Measurements from ENCODE around the gene ZNF512B. TPM values are rescaled to one million over a fixed set of nuclear protein-coding genes. Genes with fewer than 3 reads are reported as not detected.
"Not testable (repeated sequence)": the region's sequence is repeated elsewhere in the genome, so short reads cannot be mapped to it uniquely, and the experiment has no call there.

The ZNF512B gene
- total RNA-seq, 1 donor from 2014 or later = 49.4 TPM

DNA sequence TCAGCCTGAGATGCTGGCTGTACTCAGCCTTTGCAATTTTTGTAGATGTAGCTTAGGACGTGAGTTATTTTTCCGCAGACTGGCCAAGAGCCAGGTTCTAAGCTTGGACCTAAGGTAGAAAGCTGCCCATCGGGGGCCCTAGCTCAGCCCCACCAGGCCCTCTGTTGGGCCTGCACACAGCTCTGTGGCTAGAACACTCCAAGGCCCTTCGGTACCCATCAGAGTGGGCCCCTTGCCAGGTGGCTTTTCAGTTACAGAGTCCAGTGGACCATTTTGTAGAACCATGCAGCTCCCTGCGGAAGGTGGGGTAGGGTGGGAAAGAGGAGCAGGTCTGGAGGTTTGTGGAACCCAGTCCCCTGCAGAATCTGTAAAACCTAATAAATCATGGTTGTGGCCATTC lies 36.1 kb downstream of the ZNF512B start:
- no peak for DNase-seq (ENCODE audit: low spot score, unreplicated experiment)
- H3K4me1 Mint-ChIP-seq (ENCODE audit: low read depth) = no peaks in the 10 kb centered on the region
- H3K36me3 Mint-ChIP-seq (ENCODE audit: insufficient read depth) = peaks cover 25% of the 10 kb centered on the region
- no peak overlapping the region for H3K4me3 Mint-ChIP-seq (ENCODE audit: low read depth)
- no peaks in the 10 kb centered on the region for H3K27me3 Mint-ChIP-seq
- H3K9me3 Mint-ChIP-seq (ENCODE audit: low read depth) = no peaks in the 10 kb centered on the region
- TF ChIP-seq, protein P1, sequence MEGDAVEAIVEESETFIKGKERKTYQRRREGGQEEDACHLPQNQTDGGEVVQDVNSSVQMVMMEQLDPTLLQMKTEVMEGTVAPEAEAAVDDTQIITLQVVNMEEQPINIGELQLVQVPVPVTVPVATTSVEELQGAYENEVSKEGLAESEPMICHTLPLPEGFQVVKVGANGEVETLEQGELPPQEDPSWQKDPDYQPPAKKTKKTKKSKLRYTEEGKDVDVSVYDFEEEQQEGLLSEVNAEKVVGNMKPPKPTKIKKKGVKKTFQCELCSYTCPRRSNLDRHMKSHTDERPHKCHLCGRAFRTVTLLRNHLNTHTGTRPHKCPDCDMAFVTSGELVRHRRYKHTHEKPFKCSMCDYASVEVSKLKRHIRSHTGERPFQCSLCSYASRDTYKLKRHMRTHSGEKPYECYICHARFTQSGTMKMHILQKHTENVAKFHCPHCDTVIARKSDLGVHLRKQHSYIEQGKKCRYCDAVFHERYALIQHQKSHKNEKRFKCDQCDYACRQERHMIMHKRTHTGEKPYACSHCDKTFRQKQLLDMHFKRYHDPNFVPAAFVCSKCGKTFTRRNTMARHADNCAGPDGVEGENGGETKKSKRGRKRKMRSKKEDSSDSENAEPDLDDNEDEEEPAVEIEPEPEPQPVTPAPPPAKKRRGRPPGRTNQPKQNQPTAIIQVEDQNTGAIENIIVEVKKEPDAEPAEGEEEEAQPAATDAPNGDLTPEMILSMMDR (IDR thresholded peaks at IDR 0.05; ENCODE audit: unreplicated experiment) = no peak
- H3K27ac Mint-ChIP-seq = no peak overlapping the region

DNA sequence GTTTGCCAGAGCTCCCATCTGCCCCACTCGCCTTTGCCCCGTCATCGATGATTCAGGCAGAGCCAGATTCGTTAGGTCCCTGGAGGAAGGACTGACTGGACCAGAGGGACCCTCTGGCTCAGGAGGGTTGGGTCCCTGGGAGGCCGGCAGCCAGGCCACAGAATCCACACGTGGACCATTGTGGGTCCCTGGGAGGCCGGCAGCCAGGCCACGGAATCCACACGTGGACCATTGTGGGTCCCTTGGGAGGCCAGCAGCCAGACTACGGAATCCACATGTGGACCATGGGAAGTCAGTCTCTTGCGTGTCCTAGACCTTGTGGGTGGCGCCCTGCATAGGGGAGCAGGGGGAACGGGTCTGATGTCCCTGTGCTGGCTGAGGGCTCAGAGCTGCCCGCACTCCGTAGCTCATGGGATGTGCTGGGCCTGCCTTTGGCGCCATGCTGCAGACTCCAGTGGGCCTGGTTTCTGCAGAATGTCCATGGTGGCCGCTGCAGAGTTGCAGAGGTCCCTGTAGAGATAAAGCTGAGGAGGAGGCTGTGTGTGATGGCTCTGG lies 37.0 kb downstream of the ZNF512B start:
- H3K27ac Mint-ChIP-seq = no peak overlapping the region
- peaks cover 22% of the 10 kb centered on the region for H3K36me3 Mint-ChIP-seq (ENCODE audit: insufficient read depth)
- no peak for DNase-seq (ENCODE audit: low spot score, unreplicated experiment)
- TF ChIP-seq, protein P1 (IDR thresholded peaks at IDR 0.05; ENCODE audit: unreplicated experiment) = no peak
- H3K4me1 Mint-ChIP-seq (ENCODE audit: low read depth) = no peaks in the 10 kb centered on the region
- no peaks in the 10 kb centered on the region for H3K27me3 Mint-ChIP-seq
- H3K9me3 Mint-ChIP-seq (ENCODE audit: low read depth) = no peaks in the 10 kb centered on the region
- no peak overlapping the region for H3K4me3 Mint-ChIP-seq (ENCODE audit: low read depth)

DNA sequence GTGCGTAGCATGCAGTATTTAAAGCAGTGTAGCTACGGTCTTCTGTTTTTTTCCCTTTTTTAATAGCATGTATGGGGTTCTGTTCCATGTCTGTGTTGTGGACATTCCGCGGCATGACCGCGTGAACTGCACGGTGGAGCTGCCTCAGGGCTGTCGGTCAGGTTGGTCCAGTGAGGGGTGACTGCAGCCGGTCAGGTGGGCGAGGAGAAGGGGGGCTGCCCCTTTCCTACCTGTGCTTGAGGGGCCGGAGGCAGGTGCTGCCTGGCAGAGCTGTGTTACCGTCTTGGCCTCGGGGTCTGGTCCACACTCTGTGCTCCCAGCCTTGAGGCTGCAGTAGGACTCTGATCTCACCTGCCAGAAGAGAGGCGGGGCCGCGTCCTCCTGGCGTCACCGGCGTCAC lies 38.0 kb downstream of the ZNF512B start:
- H3K36me3 Mint-ChIP-seq (ENCODE audit: insufficient read depth) = peaks cover 20% of the 10 kb centered on the region
- H3K27ac Mint-ChIP-seq = no peak overlapping the region
- H3K4me1 Mint-ChIP-seq (ENCODE audit: low read depth) = peaks cover 2% of the 10 kb centered on the region
- H3K4me3 Mint-ChIP-seq (ENCODE audit: low read depth) = no peak overlapping the region
- no peaks in the 10 kb centered on the region for H3K27me3 Mint-ChIP-seq
- no peak for DNase-seq (ENCODE audit: low spot score, unreplicated experiment)
- TF ChIP-seq, protein P1 (IDR thresholded peaks at IDR 0.05; ENCODE audit: unreplicated experiment) = no peak
- H3K9me3 Mint-ChIP-seq (ENCODE audit: low read depth) = no peaks in the 10 kb centered on the region

DNA sequence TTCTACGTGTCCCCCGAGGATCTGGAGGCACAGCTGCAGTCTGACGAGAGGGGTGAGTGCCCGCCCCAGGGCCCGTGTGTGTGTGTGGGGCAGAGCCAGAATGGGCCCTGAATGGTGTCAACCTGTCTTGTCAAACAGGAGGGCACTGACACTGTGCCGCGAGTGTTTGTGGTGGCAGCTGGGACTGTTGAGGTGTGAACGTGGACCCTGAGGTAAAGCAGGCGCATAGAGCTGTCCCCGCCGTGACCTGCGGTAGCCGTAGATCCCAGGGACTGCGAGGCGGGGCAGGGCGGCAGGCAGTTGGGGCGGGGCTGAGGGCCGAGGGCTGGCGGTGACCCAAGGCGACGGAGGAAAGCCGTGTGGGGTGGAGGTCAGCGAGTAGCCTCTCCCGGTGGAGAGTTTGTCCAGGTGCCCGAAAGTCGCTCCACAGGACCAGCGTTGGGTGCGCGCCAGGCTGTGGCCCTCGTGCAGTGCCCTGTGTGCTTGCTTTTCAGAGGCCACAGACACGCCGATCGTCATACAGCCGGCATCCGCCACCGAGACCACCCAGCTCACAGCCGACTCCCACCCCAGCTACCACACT lies 38.7 kb downstream of the ZNF512B start:
- no peak overlapping the region for H3K4me3 Mint-ChIP-seq (ENCODE audit: low read depth)
- TF ChIP-seq, protein P1 (IDR thresholded peaks at IDR 0.05; ENCODE audit: unreplicated experiment) = no peak
- H3K4me1 Mint-ChIP-seq (ENCODE audit: low read depth) = peaks cover 5% of the 10 kb centered on the region
- no peak for DNase-seq (ENCODE audit: low spot score, unreplicated experiment)
- no peak overlapping the region for H3K27ac Mint-ChIP-seq
- no peaks in the 10 kb centered on the region for H3K27me3 Mint-ChIP-seq
- H3K9me3 Mint-ChIP-seq (ENCODE audit: low read depth) = no peaks in the 10 kb centered on the region
- H3K36me3 Mint-ChIP-seq (ENCODE audit: insufficient read depth) = peaks cover 17% of the 10 kb centered on the region

DNA sequence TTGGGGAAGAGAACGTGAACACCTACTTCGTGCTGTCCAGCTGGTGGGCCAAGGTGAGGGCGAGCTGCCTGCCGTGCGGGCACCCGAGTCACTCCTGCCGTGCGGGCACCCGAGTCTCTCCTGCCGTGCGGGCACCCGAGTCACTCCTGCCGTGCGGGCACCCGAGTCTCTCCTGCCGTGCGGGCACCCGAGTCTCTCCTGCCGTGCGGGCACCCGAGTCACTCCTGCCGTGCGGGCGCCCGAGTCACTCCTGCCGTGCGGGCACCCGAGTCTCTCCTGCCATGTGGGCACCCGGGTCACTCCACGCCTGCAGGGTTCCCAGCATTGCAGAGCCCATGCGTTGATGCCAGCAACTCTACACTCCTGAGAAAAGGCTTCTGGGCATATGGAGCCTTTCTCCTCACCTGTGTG lies 40.3 kb downstream of the ZNF512B start:
- not testable (repeated sequence) for H3K9me3 Mint-ChIP-seq (ENCODE audit: low read depth); H3K4me1 Mint-ChIP-seq (ENCODE audit: low read depth); H3K27ac Mint-ChIP-seq; H3K27me3 Mint-ChIP-seq; DNase-seq (ENCODE audit: low spot score, unreplicated experiment); H3K4me3 Mint-ChIP-seq (ENCODE audit: low read depth)
- peaks cover 12% of the 10 kb centered on the region for H3K36me3 Mint-ChIP-seq (ENCODE audit: insufficient read depth)

DNA sequence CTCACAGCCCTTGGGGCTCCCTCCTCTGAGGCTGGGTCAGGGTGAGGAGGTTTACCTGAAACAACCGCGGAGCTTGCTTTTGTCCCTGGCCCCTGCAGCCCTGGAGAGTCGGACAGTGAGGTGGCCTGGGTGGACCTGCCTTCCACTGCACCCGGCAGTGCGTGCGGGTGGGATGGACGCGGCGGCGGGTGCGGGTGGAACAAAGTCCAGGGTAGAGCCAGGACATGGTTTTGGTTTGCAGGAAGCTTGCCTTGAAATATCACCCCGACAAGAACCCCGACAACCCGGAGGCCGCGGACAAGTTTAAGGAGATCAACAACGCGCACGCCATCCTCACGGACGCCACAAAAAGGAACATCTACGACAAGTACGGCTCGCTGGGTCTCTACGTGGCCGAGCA lies 40.7 kb downstream of the ZNF512B start:
- DNase-seq (ENCODE audit: low spot score, unreplicated experiment) = no peak
- Mint-ChIP-seq H3K27ac (no peak overlapping the region), H3K9me3 (ENCODE audit: low read depth) (no peaks in the 10 kb centered on the region), H3K27me3 (no peaks in the 10 kb centered on the region), H3K36me3 (ENCODE audit: insufficient read depth) (peaks cover 12% of the 10 kb centered on the region), H3K4me1 (ENCODE audit: low read depth) (peaks cover 5% of the 10 kb centered on the region), H3K4me3 (ENCODE audit: low read depth) (no peak overlapping the region)
- TF ChIP-seq, protein P1 (IDR thresholded peaks at IDR 0.05; ENCODE audit: unreplicated experiment) = no peak

Measured in progenitor cell of endocrine pancreas (in vitro differentiated cells).